ENCODE data around the gene LSM12. TPM values are rescaled to one million over a fixed set of nuclear protein-coding genes. Genes with fewer than 3 reads are reported as not detected.
"Not testable (repeated sequence)": the region's sequence is repeated elsewhere in the genome, so short reads cannot be mapped to it uniquely, and the experiment has no call there.

Gene LSM12
- total RNA-seq, 1 experiment from 2014 or later: 30.9 TPM

GRCh38 chr17:44044071-44044470 lies 22.4 kb downstream of the LSM12 start:
- no peak for DNase-seq (ENCODE audit: low read depth)

- no peak for DNase-seq (ENCODE audit: low read depth)
Observed at GRCh38 chr17:44043272-44043696, 23.2 kb downstream of the LSM12 start.

- no peak for DNase-seq (ENCODE audit: low read depth)
Observed at GRCh38 chr17:44039829-44040635, 26.4 kb downstream of the LSM12 start.

- peak; percentile 14 for DNase-seq (ENCODE audit: low read depth)
Observed at GRCh38 chr17:44038604-44039011, 27.9 kb downstream of the LSM12 start.

- no peak for DNase-seq (ENCODE audit: low read depth)
Observed at GRCh38 chr17:44037471-44037870, 29.0 kb downstream of the LSM12 start.

GRCh38 chr17:44034688-44035087 lies 31.8 kb downstream of the LSM12 start:
- not testable (repeated sequence) for DNase-seq (ENCODE audit: low read depth)

GRCh38 chr17:44033861-44034408 lies 32.5 kb downstream of the LSM12 start:
- DNase-seq (ENCODE audit: low read depth): no peak

- DNase-seq (ENCODE audit: low read depth): no peak
Observed at GRCh38 chr17:44030482-44030881, 36.0 kb downstream of the LSM12 start.

GRCh38 chr17:44029736-44030135 lies 36.7 kb downstream of the LSM12 start:
- no peak for DNase-seq (ENCODE audit: low read depth)

- no peak for DNase-seq (ENCODE audit: low read depth)
Observed at GRCh38 chr17:44024853-44025252, 41.6 kb downstream of the LSM12 start.

- no peak for DNase-seq (ENCODE audit: low read depth)
Observed at GRCh38 chr17:44024271-44024663, 42.2 kb downstream of the LSM12 start.

- no peak for DNase-seq (ENCODE audit: low read depth)
Observed at GRCh38 chr17:44023545-44024270, 42.8 kb downstream of the LSM12 start.

GRCh38 chr17:44022246-44022645 lies 44.2 kb downstream of the LSM12 start:
- DNase-seq (ENCODE audit: low read depth): no peak

- not testable (repeated sequence) for DNase-seq (ENCODE audit: low read depth)
Observed at GRCh38 chr17:44021227-44021626, 45.2 kb downstream of the LSM12 start.

- peak; percentile 89 for DNase-seq (ENCODE audit: low read depth)
Observed at GRCh38 chr17:44014437-44015172, 51.9 kb downstream of the LSM12 start, which contains the start of gene TMEM101. Gene TMEM101, minus strand, starts transcription at chr17:44014963. Its CDS starts 11 bp downstream, at chr17:44014952.

- no peak for DNase-seq (ENCODE audit: low read depth)
Observed at GRCh38 chr17:44014133-44014436, 52.4 kb downstream of the LSM12 start.

GRCh38 chr17:44012874-44013273 lies 53.6 kb downstream of the LSM12 start:
- DNase-seq (ENCODE audit: low read depth): no peak

- no peak for DNase-seq (ENCODE audit: low read depth)
Observed at GRCh38 chr17:44012391-44012790, 54.1 kb downstream of the LSM12 start.

GRCh38 chr17:44011876-44012275 lies 54.6 kb downstream of the LSM12 start:
- DNase-seq (ENCODE audit: low read depth): no peak

- DNase-seq (ENCODE audit: low read depth): no peak
Observed at GRCh38 chr17:44010966-44011647, 55.4 kb downstream of the LSM12 start.

- DNase-seq (ENCODE audit: low read depth): no peak
Observed at GRCh38 chr17:44008205-44008909, 58.1 kb downstream of the LSM12 start.
